GM12878 (cell line): Measurements from ENCODE around the gene SMPDL3B. TPM values are rescaled to one million over a fixed set of nuclear protein-coding genes. Genes with fewer than 3 reads are reported as not detected.

ENCODE experiments used
- ATAC-seq: fragments of 200-7000 bp; cut with Tn5 transposase; 3 replicates; pipeline ENCODE4 v1.9.1; 2020; ENCODE audit warnings: mild to moderate bottlenecking, moderate library complexity
- BruUV-seq: library from RNA; stranded (reverse); fragments of 400-500 nt; replicated peaks from 2 replicates; lab custom pipeline; 2021; lab: Mats Ljungman, UMichigan
- CTCF ChIA-PET: fragments of 300-600 bp; sonication (Branson Sonifier 250); formaldehyde crosslinking; extraction: SDS; loops from one replicate; lab custom pipeline; 2021; ENCODE audit warnings: inconsistent platforms; lab: Yijun Ruan, JAX
- POLR2A ChIA-PET: fragments of 350-600 bp; formaldehyde crosslinking; extraction: SDS; loops from one replicate; lab custom pipeline; 2021; ENCODE audit warnings: inconsistent platforms; lab: Charles Lee
- RAD21 ChIA-PET: fragments of 300-600 bp; sonication (Branson Sonifier 250); formaldehyde crosslinking; loops from one replicate; lab custom pipeline; 2023; ENCODE audit warnings: antibody characterized with exemption; ENCODE audit not compliant: unreplicated experiment; lab: Charles Lee
- SMC1A ChIA-PET: fragments of 300-600 bp; sonication (Branson Sonifier 250); formaldehyde crosslinking; loops from one replicate; lab custom pipeline; 2023; ENCODE audit not compliant: unreplicated experiment, uncharacterized antibody; lab: Charles Lee
- DNase-seq: peaks from one replicate; pipeline ENCODE4 v3.0.0-alpha.2; 2011; ENCODE audit warnings: low read depth, low spot score
- FAIRE-seq: peaks from 3 replicates; lab custom pipeline; 2011; peaks lifted over from hg19 to GRCh38; lab: Jason Lieb, UNC
- H2AFZ ChIP-seq: 2 replicates; pipeline ENCODE4 v1.6.0; 2011; ENCODE audit warnings: low read depth, low read length, control low read depth; ENCODE audit not compliant: control insufficient read depth
- H3K27ac ChIP-seq: 2 replicates; pipeline ENCODE4 v1.5.1; 2011; ENCODE audit warnings: control low read depth; ENCODE audit not compliant: control insufficient read depth, insufficient read depth
- H3K27me3 ChIP-seq, 2 experiments: replicated peaks in 1 of 2; 2 replicates each; pipeline versions ENCODE4 v1.6.0 to v1.6.1; 2011; ENCODE audit warnings: low read length in 1 of 2; ENCODE audit not compliant: control insufficient read depth in 2 of 2, insufficient read depth in 2 of 2
- H3K36me3 ChIP-seq, 2 experiments: 2 replicates each; pipeline ENCODE4 v1.5.1; 2011; ENCODE audit warnings: low read length in 1 of 2; ENCODE audit not compliant: control insufficient read depth in 2 of 2, insufficient read depth in 2 of 2
- H3K4me1 ChIP-seq: 2 replicates; pipeline ENCODE4 v1.6.1; 2011; ENCODE audit warnings: mild to moderate bottlenecking, low read length, moderate library complexity, mixed read lengths; ENCODE audit not compliant: control insufficient read depth, insufficient read depth
- H3K4me2 ChIP-seq: 2 replicates; pipeline ENCODE4 v1.6.0; 2011; ENCODE audit warnings: control low read depth; ENCODE audit not compliant: control insufficient read depth, insufficient read depth
- H3K4me3 ChIP-seq: fragments of 200-600 bp; sonication (generic); 2 replicates; pipeline ENCODE4 v1.5.1; 2016
- H3K79me2 ChIP-seq: 2 replicates; pipeline ENCODE4 v1.6.0; 2011; ENCODE audit warnings: low read length; ENCODE audit not compliant: control insufficient read depth, insufficient read depth
- H3K9ac ChIP-seq: 2 replicates; pipeline ENCODE4 v1.8.0; 2011; ENCODE audit warnings: low read length, control low read depth, mixed read lengths; ENCODE audit not compliant: control insufficient read depth, insufficient read depth
- H3K9me3 ChIP-seq: replicated peaks from 3 replicates; pipeline ENCODE4 v1.5.1; 2011; ENCODE audit warnings: mild to moderate bottlenecking, low read length; ENCODE audit not compliant: control insufficient read depth, insufficient read depth
- H4K20me1 ChIP-seq: 2 replicates; pipeline ENCODE4 v1.6.0; 2011; ENCODE audit not compliant: control insufficient read depth, insufficient read depth
- BHLHE40 ChIP-seq, 2 experiments: fragments of 450-650 bp in 1 of 2; IDR thresholded peaks; 2 replicates each; pipeline ENCODE4 v1.6.1; 2011 to 2017; ENCODE audit warnings: low read depth in 2 of 2, borderline replicate concordance in 1 of 2, improper control_type of control experiment in 1 of 2, low read length in 1 of 2, mild to moderate bottlenecking in 1 of 2
- CHD4 ChIP-seq: fragments of 200-600 bp; sonication (generic); IDR thresholded peaks from 2 replicates; pipeline ENCODE4 v1.6.1; 2016; ENCODE audit warnings: mild to moderate bottlenecking
- E4F1 ChIP-seq: fragments of 450-650 bp; IDR thresholded peaks from 2 replicates; pipeline ENCODE4 v1.6.1; 2018; ENCODE audit warnings: borderline replicate concordance, mild to moderate bottlenecking; ENCODE audit not compliant: partially characterized antibody
- GABPA ChIP-seq: IDR thresholded peaks from 2 replicates; pipeline ENCODE4 v1.6.1; 2014; ENCODE audit warnings: antibody characterized with exemption, low read depth, mild to moderate bottlenecking, inconsistent platforms
- GATAD2B ChIP-seq: fragments of 450-650 bp; conservative IDR thresholded peaks from 2 replicates; pipeline ENCODE4 v1.6.1; 2017; ENCODE audit warnings: low read depth, mild to moderate bottlenecking, moderate library complexity
- HDAC2 ChIP-seq: fragments of 200-600 bp; sonication (generic); IDR thresholded peaks from 2 replicates; pipeline ENCODE4 v1.6.1; 2017
- HDAC6 ChIP-seq: fragments of 200-600 bp; sonication (generic); IDR thresholded peaks from one replicate; pipeline ENCODE4 v1.8.0; 2017; ENCODE audit warnings: antibody characterized with exemption; ENCODE audit not compliant: unreplicated experiment
- HDGF ChIP-seq: fragments of 450-650 bp; IDR thresholded peaks from 2 replicates; pipeline ENCODE4 v1.6.1; 2016; ENCODE audit warnings: antibody characterized with exemption
- JUND ChIP-seq: IDR thresholded peaks from 2 replicates; pipeline ENCODE4 v1.6.1; 2012; ENCODE audit warnings: low read depth, mild to moderate bottlenecking, low read length, improper control_type of control experiment, moderate library complexity
- KLF5 ChIP-seq: fragments of 450-650 bp; IDR thresholded peaks from 2 replicates; pipeline ENCODE4 v1.6.1; 2014; ENCODE audit warnings: mild to moderate bottlenecking; ENCODE audit not compliant: partially characterized antibody
- NRF1 ChIP-seq: conservative IDR thresholded peaks from 2 replicates; pipeline ENCODE4 v1.6.1; 2011; ENCODE audit warnings: mild to moderate bottlenecking, low read depth, low read length, improper control_type of control experiment
- PAX8 ChIP-seq: fragments of 450-650 bp; IDR thresholded peaks from 2 replicates; pipeline ENCODE4 v1.6.1; 2017; ENCODE audit warnings: mild to moderate bottlenecking, moderate library complexity
- POU2F2 ChIP-seq: IDR thresholded peaks from 3 replicates; pipeline ENCODE4 v1.6.1; 2011; ENCODE audit warnings: low read depth, mild to moderate bottlenecking, low read length, borderline replicate concordance
- RAD21 ChIP-seq: IDR thresholded peaks from 2 replicates; pipeline ENCODE4 v1.6.1; 2011; ENCODE audit warnings: mild to moderate bottlenecking, low read depth, low read length, moderate library complexity; ENCODE audit not compliant: insufficient read depth
- RUNX3 ChIP-seq: IDR thresholded peaks from 2 replicates; pipeline ENCODE4 v1.6.1; 2012; ENCODE audit warnings: low read length, inconsistent platforms
- SP1 ChIP-seq: IDR thresholded peaks from one replicate; pipeline ENCODE4 v1.6.1; 2011; ENCODE audit warnings: low read depth, low read length
- SPI1 ChIP-seq: IDR thresholded peaks from 2 replicates; pipeline ENCODE4 v1.6.1; 2011; ENCODE audit warnings: low read depth, mild to moderate bottlenecking, low read length, moderate library complexity, borderline replicate concordance; ENCODE audit not compliant: insufficient read depth
- TCF7 ChIP-seq: IDR thresholded peaks from 2 replicates; pipeline ENCODE4 v1.6.1; 2014; ENCODE audit warnings: antibody characterized with exemption, borderline replicate concordance
- USF1 ChIP-seq: IDR thresholded peaks from 2 replicates; pipeline ENCODE4 v1.6.1; 2011; ENCODE audit warnings: borderline replicate concordance, low read depth, mild to moderate bottlenecking, moderate library complexity, mixed read lengths, low read length; ENCODE audit not compliant: insufficient read depth; ENCODE audit errors: extremely low read length
- WGBS: methylation state at CpG from one replicate; pipeline ENCODE4 v1.1.6; 2016; ENCODE audit warnings: low lambda C conversion rate; ENCODE audit not compliant: insufficient replicate concordance, insufficient coverage; ENCODE audit errors: missing lambda C conversion rate; 5-methylcytosine and 5-hydroxymethylcytosine counted together
- in situ Hi-C: fragments of 300-500 bp; cut with MboI; formaldehyde crosslinking; loops from 9 replicates; pipeline ENCODE4 v1.14.3; 2018; ENCODE audit warnings: mixed read lengths
- intact Hi-C: fragments of 100-400 bp; cut with micrococcal nuclease; formaldehyde crosslinking; loops from one replicate; pipeline ENCODE4 v1.14.2; 2022; ENCODE audit not compliant: unreplicated experiment
- polyA plus RNA-seq, 11 experiments: library from polyadenylated mRNA; depleted of rRNA in 4 of 11; unstranded in 6 of 11; stranded (reverse) in 5 of 11; fragments of >200 nt; fragmentation: Nextera tagmentation in 4 of 11; fragmentation: Illumina TruSeq in 1 of 11; extraction: Ambion mirVana in 4 of 11; extraction: Trizol in 1 of 11; gene quantifications; 1 replicate in 1 of 11; 2 replicates in 10 of 11; pipeline versions ENCODE4 v1.2.1 to v1.2.3, GENCODE V29; 2011 to 2016; ENCODE audit warnings: inconsistent platforms in 2 of 11, missing spikeins in 2 of 11, low read depth in 1 of 11
- total RNA-seq, 4 experiments: library from RNA; depleted of rRNA in 3 of 4; stranded (reverse); fragments of >200 nt in 3 of 4; fragmentation: Illumina TruSeq in 1 of 4; extraction: Trizol in 1 of 4; gene quantifications; 2 replicates each; pipeline versions ENCODE4 v1.2.1 to v1.2.3, GENCODE V29; 2013 to 2021

The SMPDL3B gene
- total and polyA plus RNA-seq, 10 of the 15 experiments (the other 5 are each of a cell fraction or from before 2014, with no cell fraction given) = 0.56 to 2.7 (median 1.0) TPM

GRCh38 chr1:27894521-27894920 lies 40.3 kb upstream of the SMPDL3B start:
- no peaks in the 10 kb centered on the region for H3K27me3 ChIP-seq
- no peak overlapping the region for H3K4me2 ChIP-seq
- ChIA-PET CTCF (interaction anchor here (0.8 to 1.3 kb wide), 3 partner anchors 11 to 37 kb away, joined by 4 to 6 read pairs (median 5); no protein-coding TSS in a partner anchor), POLR2A (interaction anchor here (0.6 to 5.4 kb wide), 4 partner anchors 14 to 749 kb away, joined by 3 to 63 read pairs (median 4); partner anchors contain the start of gene THEMIS2), SMC1A (interaction anchor here (0.8 to 3.5 kb wide), 7 partner anchors 11 to 89 kb away, joined by 3 to 28 read pairs (median 3); no protein-coding TSS in a partner anchor), RAD21 (interaction anchor here (0.9 kb wide), 1 partner anchor 17 kb away, joined by 3 read pairs; no protein-coding TSS in a partner anchor)
- H3K79me2 ChIP-seq = peaks cover 3% of the 10 kb centered on the region; the same call in 1 of the 2 replicates
- no TSS peak for BruUV-seq
- peaks cover 6 to 21% of the 10 kb centered on the region in 2 experiments for H3K36me3 ChIP-seq
- no peak overlapping the region for H3K4me3 ChIP-seq
- no peak for TF ChIP-seq USF1
- no peak for TF ChIP-seq HDGF
- no peak for TF ChIP-seq GABPA
- no peak for TF ChIP-seq RAD21
- no peak for TF ChIP-seq RUNX3
- TF ChIP-seq PAX8 = no peak
- TF ChIP-seq SPI1 = no peak
- TF ChIP-seq KLF5 = no peak
- no peak for TF ChIP-seq HDAC2
- TF ChIP-seq GATAD2B = no peak
- no peak for TF ChIP-seq BHLHE40 (IDR thresholded peaks at IDR 0.05; ENCODE audit: borderline replicate concordance in 1 of 2, low read depth in 2 of 2, low read length in 1 of 2)
- TF ChIP-seq HDAC6 = no peak
- no peak for TF ChIP-seq E4F1
- TF ChIP-seq SP1 = no peak
- TF ChIP-seq CHD4 = no peak
- no peak for TF ChIP-seq JUND
- no peak for TF ChIP-seq NRF1
- no peak for TF ChIP-seq POU2F2
- no peak for TF ChIP-seq TCF7
- in situ Hi-C loops = no loop called here
- H3K4me1 ChIP-seq = peaks cover 32% of the 10 kb centered on the region
- H3K9ac ChIP-seq = no peak overlapping the region
- intact Hi-C loops = no loop called here
- no peak for ATAC-seq
- H4K20me1 ChIP-seq = no peaks in the 10 kb centered on the region
- no peaks in the 10 kb centered on the region for H3K9me3 ChIP-seq
- no peak overlapping the region for H2AFZ ChIP-seq
- FAIRE-seq = no peak
- no peak overlapping the region for H3K27ac ChIP-seq
- 23% methylated on average over 3 of the region's 3 CpGs for WGBS
- DNase-seq = no peak
